Stimulated activated CD8-positive, alpha-beta memory T cell treated with anti-CD3 and anti-CD28 coated beads, Interleukin-15, amount 100 ng/mL, for 24 hours (primary cell): ENCODE measurements around the gene AKR1A1.
"Not testable (repeated sequence)": the region's sequence is repeated elsewhere in the genome, so short reads cannot be mapped to it uniquely, and the experiment has no call there.

Source experiments
- DNase-seq: peaks from one replicate; pipeline ENCODE4 v3.0.0-alpha.2; 2020; ENCODE audit warnings: low read depth

AKR1A1 gene

GRCh38 chr1:45523975-45524374, 26.7 kb upstream of the AKR1A1 start:
- DNase-seq, result not testable (repeated sequence)

GRCh38 chr1:45526135-45526644, 24.4 kb upstream of the AKR1A1 start:
- no peak for DNase-seq

- DNase-seq, result no peak
These were observed 19.9 kb upstream of the AKR1A1 start for GRCh38 chr1:45530632-45531135.

DNA sequence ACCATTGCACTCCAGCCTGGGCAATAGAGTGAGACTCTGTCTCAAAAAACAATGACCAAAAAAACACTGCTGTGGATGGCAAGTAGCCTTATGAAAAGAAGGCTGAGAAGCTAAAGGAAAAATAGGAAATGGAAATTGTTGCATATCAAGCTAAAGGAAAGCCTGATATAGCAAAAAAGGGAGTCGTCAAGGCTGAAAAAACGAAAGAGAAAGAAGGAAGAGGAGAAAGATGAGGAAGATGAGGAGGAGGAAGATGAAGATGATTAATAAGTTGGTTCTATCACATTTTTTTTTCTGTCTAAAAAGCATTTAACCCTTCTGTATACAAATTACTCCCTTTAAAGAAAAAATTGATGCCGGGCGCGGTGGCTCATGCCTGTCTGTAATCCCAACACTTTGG, 18.8 kb upstream of the AKR1A1 start:
- DNase-seq, result no peak

GRCh38 chr1:45535988-45536766, 14.4 kb upstream of the AKR1A1 start:
- no peak for DNase-seq

GRCh38 chr1:45536886-45537285, 13.7 kb upstream of the AKR1A1 start:
- no peak for DNase-seq

DNA sequence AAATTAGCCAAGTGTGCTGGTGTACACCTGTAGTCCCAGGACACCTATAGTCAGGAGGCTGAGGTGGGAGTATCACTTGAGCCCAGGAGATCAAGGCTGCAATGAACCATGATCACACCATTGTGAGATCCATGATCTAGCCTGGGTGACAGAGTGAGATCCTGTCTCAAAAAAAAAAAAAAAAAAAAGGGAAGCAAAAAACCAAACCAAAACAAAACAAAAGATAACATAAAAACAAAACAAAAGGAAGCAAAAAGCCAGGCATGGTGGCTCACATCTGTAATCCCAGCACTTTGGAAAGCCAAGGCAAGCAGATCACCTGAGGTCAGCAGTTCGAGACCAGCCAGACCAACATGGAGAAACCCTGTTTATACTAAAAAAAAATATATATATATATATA, 9.4 kb upstream of the AKR1A1 start:
- DNase-seq, result no peak

DNA sequence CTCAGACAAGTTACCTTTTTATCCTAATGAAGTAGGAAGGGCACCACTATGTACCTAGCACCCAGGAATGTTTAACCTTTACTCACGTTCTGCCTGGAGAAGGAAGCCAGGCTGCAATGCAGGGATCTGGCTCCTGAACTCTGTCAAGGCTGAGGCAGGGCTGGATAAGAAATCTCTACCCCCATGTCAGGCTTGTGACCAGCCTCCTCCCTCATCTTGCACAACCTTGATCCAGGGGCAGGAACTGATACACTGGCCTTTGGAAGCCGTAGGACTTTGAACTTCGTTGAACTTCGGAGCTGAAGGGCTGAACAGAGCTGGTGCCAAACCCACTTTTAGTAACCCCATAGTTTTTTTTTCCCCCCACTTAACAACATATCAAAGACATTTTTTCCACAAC, 8.0 kb upstream of the AKR1A1 start:
- no peak for DNase-seq

DNA sequence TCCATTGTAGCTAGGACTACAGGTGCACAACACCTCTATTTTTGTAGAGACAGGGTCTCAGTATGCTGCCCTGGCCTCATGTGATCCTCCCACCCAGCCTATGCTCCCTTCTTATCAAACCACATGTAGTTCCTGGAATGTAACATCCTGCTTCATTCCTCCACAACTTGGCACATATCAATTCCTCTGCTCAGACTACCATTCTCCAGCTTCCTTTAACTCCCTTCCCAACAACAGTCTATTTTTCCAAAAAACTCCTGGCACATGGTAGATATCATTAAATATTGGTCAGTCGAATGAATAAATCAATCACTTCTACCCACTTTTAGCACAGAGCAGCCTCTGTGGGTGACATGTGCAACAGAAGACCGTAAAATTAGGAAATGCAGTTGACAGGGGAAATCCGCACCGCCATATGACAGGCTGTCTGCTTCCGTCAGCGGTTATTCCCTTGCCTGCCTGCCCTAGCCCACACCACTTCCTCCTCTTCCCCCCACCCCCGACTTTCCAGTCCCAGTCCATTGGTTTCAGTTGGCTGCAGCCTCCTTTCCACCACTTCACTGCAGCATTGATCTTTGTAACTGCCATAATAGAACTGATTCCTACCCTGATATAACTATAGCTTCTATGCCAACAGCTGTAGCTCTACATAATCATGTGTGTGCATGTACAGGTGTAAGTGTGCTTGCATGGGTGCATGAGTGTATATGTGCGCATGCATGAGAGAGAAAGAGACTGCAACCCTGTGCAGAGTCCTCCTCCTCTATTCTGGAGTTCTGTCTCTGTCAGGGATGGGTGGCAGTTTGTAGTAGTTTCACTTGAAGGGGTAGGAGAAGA, 6.8 kb upstream of the AKR1A1 start:
- peak; percentile 33 for DNase-seq

GRCh38 chr1:45544530-45544929, 6.1 kb upstream of the AKR1A1 start:
- no peak for DNase-seq

GRCh38 chr1:45545019-45545493, 5.6 kb upstream of the AKR1A1 start:
- DNase-seq, result no peak

DNA sequence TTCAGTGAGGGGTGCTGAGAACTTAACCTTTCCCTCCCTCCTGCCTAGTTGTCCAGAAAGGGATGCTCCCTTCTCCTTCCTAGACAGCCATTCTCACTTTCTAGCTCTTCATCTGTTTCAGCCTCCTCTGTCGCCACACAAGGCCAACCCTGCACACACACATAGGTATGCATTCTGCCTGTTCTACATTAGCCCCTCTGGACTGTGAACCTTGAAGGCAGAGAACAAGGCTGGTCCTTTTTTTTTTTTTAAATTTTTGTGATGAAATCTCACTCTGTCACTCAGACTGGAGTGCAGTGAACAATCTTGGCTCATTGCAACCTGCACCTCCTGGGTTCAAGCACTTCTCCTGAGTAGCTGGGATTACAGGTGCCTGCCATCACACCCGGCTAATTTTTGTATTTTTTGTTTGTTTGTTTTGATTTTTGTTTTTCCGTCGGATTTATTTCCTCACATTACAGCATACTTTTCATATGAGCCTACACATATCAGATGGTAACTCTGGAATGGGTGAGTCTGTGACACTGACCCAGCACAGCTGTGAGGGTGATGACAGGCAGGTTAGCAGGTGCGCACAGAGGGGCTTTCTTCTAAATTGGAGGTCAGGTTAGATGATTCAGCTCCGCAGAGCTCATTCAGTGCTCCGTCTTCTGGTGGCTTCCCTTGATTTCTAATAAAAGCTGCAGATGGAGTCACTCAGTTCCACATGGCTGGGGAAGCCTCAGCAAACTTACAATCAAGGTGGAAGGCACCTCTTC, 4.9 kb upstream of the AKR1A1 start:
- no peak for DNase-seq

DNA sequence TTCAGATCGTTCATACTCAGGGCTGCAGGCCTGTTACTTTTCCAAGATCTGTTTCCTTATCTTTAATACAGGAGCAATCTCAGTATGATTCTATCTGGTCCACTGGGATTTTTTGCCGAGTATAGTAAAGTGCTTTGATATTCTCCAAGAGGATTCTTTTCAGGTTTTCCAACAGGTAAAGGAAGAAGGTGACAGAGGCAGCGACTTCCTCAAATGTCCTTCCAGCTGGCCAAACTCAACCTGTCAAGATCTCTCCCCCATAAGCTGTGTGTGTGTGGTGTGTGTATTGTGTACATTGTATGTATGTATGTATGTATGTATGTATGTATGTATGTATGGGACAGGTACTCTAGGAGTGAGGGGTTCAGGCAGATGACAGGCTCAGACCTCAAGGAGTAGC, 1.1 kb downstream of the AKR1A1 start:
- no peak for DNase-seq

GRCh38 chr1:45552331-45552730, 1.7 kb downstream of the AKR1A1 start:
- DNase-seq, result no peak

DNA sequence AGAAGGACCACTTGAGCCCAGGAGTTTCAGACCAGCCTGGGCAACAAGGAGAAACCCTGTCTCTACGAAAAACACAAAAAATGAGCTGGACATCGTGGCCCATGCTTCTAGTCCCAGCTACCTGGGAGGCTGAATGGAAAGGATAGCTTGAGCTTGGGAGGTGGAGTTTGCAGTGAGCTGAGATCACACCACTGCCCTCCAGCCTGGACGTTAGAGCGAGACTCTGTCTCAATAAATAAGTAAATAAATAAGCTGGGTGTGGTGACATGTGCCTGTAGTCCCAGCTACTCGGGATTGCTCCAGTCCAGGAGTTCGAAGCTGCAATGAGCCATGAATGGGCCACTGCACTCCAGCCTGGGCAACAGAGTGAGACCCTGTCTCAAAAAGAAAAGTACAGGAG, 3.6 kb downstream of the AKR1A1 start:
- DNase-seq, result no peak

- no peak for DNase-seq
These were observed 6.9 kb downstream of the AKR1A1 start for GRCh38 chr1:45557422-45557944.

DNA sequence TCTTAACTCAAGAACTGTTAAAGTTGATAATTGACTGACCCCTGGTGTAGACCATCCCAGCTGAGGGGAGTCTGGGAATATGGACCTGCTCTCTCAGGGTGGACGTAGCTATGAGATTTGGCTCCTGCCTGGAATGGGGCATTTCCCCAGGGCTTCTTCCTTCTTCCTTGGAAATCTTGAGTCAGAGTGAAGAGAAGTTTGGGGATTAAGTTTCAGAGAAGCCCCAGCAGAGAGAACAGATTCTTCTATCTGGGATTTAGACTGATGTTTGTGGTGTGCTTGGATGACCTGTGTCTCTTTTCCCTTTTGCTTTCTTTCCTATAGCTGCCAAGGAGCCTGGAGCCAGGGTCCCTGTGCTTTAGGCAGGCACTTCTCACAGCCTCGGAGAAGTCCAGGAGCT, 13.2 kb downstream of the AKR1A1 start:
- DNase-seq, result no peak

- DNase-seq, result no peak
These were observed 16.1 kb downstream of the AKR1A1 start for GRCh38 chr1:45566722-45567121.

DNA sequence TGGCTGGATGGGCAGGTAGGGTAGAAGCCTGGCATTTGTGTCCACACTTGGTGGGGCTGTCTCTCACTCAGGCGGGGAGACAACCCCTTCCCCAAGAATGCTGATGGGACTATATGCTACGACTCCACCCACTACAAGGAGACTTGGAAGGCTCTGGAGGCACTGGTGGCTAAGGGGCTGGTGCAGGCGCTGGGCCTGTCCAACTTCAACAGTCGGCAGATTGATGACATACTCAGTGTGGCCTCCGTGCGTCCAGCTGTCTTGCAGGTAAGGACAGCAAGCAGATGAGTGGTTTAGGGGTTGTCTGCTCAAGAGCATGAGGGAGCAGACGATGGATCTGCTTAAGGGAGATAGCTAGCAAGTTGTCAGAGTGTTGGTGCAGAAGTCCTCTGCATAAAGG, 17.3 kb downstream of the AKR1A1 start:
- DNase-seq, result no peak

GRCh38 chr1:45568421-45568820, 17.8 kb downstream of the AKR1A1 start:
- DNase-seq, result no peak

DNA sequence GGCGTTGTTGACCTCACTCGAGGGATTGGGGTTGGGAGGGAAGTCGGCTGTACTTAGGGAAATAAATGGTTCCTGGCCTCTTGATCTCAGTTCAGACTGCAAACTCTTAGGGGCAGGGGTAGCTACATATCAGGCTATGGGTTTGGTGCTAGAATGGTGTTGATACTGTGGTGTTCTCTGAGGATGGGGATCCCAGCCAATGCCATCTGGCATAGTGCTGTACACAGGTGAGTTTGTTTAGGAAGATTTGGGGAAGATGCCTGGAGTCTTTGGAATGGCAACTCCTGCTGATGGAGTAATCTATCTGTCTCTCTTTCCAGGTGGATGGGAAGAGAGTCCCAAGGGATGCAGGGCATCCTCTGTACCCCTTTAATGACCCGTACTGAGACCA, 18.9 kb downstream of the AKR1A1 start:
- DNase-seq, result no peak
